Measurements from ENCODE around the gene TMEM167A. TPM values are rescaled to one million over a fixed set of nuclear protein-coding genes. Genes with fewer than 3 reads are reported as not detected.
A peak's percentile ranks its signal among the peaks of the same experiment; 100 is the strongest.

TMEM167A gene
- total and polyA plus RNA-seq, 8 donors = 5.5 to 75.8 (median 25.3) TPM

- H3K4me1 ChIP-seq = peaks cover 0 to 9% (median 0%) of the 10 kb centered on the region in 4 donors
- TF ChIP-seq POLR2AphosphoS5 (IDR thresholded peaks at IDR 0.05) (no peak), CTCF (IDR thresholded peaks at IDR 0.05) (no peak), EP300 (IDR thresholded peaks at IDR 0.05) (no peak), POLR2A (IDR thresholded peaks at IDR 0.05) (no peak)
- no peaks in the 10 kb centered on the region for H3K36me3 ChIP-seq
- no peak overlapping the region for H3K27ac ChIP-seq
- H3K27me3 ChIP-seq = no peaks in the 10 kb centered on the region
- intact Hi-C loops (cut with DNase I; ENCODE audit: low total_unique reads) = no loop called here
- WGBS, 5 donors = 81 to 100% (median 94%) methylated on average over 1 of the region's 1 CpG
- no peaks in the 10 kb centered on the region for H3K9me3 ChIP-seq
- no peak for DNase-seq
- no peak overlapping the region for H3K4me3 ChIP-seq
Measured at GRCh38 chr5:83101514-83101913, 24.3 kb upstream of the TMEM167A start.

- Histone ChIP-seq H3K4me1 (peaks cover 0 to 9% (median 0%) of the 10 kb centered on the region in 4 donors), H3K9me3 (no peaks in the 10 kb centered on the region), H3K36me3 (no peaks in the 10 kb centered on the region), H3K27ac (no peak overlapping the region), H3K4me3 (no peak overlapping the region), H3K27me3 (no peaks in the 10 kb centered on the region)
- intact Hi-C loops (cut with DNase I; ENCODE audit: low total_unique reads) = no loop called here
- 33 to 63% (median 61%) methylated on average over 1 of the region's 1 CpG for WGBS, 5 donors
- TF ChIP-seq POLR2AphosphoS5 (IDR thresholded peaks at IDR 0.05) (no peak), POLR2A (IDR thresholded peaks at IDR 0.05) (no peak), EP300 (IDR thresholded peaks at IDR 0.05) (no peak), CTCF (IDR thresholded peaks at IDR 0.05) (no peak)
- DNase-seq = no peak
Measured at GRCh38 chr5:83099445-83099844, 22.3 kb upstream of the TMEM167A start.

- H3K4me3 ChIP-seq = no peak overlapping the region
- no peak overlapping the region for H3K27ac ChIP-seq
- intact Hi-C loops (cut with DNase I; ENCODE audit: low total_unique reads) = no loop called here
- no peak for DNase-seq
- no peaks in the 10 kb centered on the region for H3K27me3 ChIP-seq
- peaks cover 0 to 9% (median 0%) of the 10 kb centered on the region in 4 donors for H3K4me1 ChIP-seq
- H3K36me3 ChIP-seq = no peaks in the 10 kb centered on the region
- TF ChIP-seq POLR2A (IDR thresholded peaks at IDR 0.05) (no peak), EP300 (IDR thresholded peaks at IDR 0.05) (no peak), CTCF (IDR thresholded peaks at IDR 0.05) (no peak), POLR2AphosphoS5 (IDR thresholded peaks at IDR 0.05) (no peak)
- peaks cover 0 to 3% (median 0%) of the 10 kb centered on the region in 4 donors for H3K9me3 ChIP-seq
Measured at GRCh38 chr5:83099001-83099400, 21.8 kb upstream of the TMEM167A start.

GRCh38 chr5:83097689-83098231 is 20.6 kb upstream of the TMEM167A start:
- H3K36me3 ChIP-seq = no peaks in the 10 kb centered on the region
- H3K4me1 ChIP-seq = peaks cover 0 to 9% (median 0%) of the 10 kb centered on the region in 4 donors
- TF ChIP-seq POLR2A (IDR thresholded peaks at IDR 0.05) (no peak), EP300 (IDR thresholded peaks at IDR 0.05) (no peak), CTCF (IDR thresholded peaks at IDR 0.05) (no peak), POLR2AphosphoS5 (IDR thresholded peaks at IDR 0.05) (no peak)
- no peak overlapping the region for H3K4me3 ChIP-seq
- H3K9me3 ChIP-seq = peaks cover 0 to 15% (median 0%) of the 10 kb centered on the region in 4 donors
- peak in 1 of 2 donors; percentile 37 for DNase-seq
- H3K27me3 ChIP-seq = no peaks in the 10 kb centered on the region
- 40 to 66% (median 49%) methylated on average over 2 of the region's 2 CpGs for WGBS, 5 donors
- intact Hi-C loops (cut with DNase I; ENCODE audit: low total_unique reads) = no loop called here
- no peak overlapping the region for H3K27ac ChIP-seq

All from stomach (tissue), 9 donors.